Esophagus muscularis mucosa (tissue), 4 donors: ENCODE data around the gene POMT2. TPM values are rescaled to one million over a fixed set of nuclear protein-coding genes. Genes with fewer than 3 reads are reported as not detected.

Experiments
- DNase-seq: peaks from one replicate; pipeline ENCODE4 v3.0.0-alpha.2; 2017; ENCODE audit errors: extremely low spot score
- H3K27ac ChIP-seq, 4 donors: fragments of 200-600 bp; sonication (generic); replicated peaks in 1 of 4; 1 replicate in 3 of 4; 2 replicates in 1 of 4; pipeline ENCODE4 v1.5.1; 2016 to 2019; ENCODE audit warnings: mild to moderate bottlenecking in 1 of 4
- H3K27me3 ChIP-seq, 4 donors: fragments of 200-600 bp; sonication (generic); one replicate each; pipeline versions ENCODE4 v1.5.1 to v1.6.0; 2016 to 2019
- H3K36me3 ChIP-seq, 4 donors: fragments of 200-600 bp; sonication (generic); one replicate each; pipeline ENCODE4 v1.5.1; 2016 to 2019
- H3K4me1 ChIP-seq, 4 donors: fragments of 200-600 bp; sonication (generic); one replicate each; pipeline ENCODE4 v1.5.1; 2016 to 2019
- H3K4me3 ChIP-seq, 4 donors: fragments of 200-600 bp; sonication (generic); 1 replicate in 2 of 4; 2 replicates in 2 of 4; pipeline ENCODE4 v1.5.1; 2016 to 2019; ENCODE audit warnings: mild to moderate bottlenecking in 4 of 4, moderate library complexity in 1 of 4
- H3K9me3 ChIP-seq, 4 donors: fragments of 200-600 bp; sonication (generic); 1 replicate in 3 of 4; 2 replicates in 1 of 4; pipeline ENCODE4 v1.5.1; 2016 to 2019
- EP300 ChIP-seq: sonication (generic); formaldehyde crosslinking; IDR thresholded peaks from one replicate; pipeline ENCODE4 v1.6.1; 2017; ENCODE audit warnings: antibody characterized with exemption
- POLR2A ChIP-seq: fragments of 450-650 bp; IDR thresholded peaks from one replicate; pipeline ENCODE4 v1.6.1; 2017; ENCODE audit warnings: antibody characterized with exemption, moderate library complexity, mild to moderate bottlenecking, low read depth
- POLR2AphosphoS5 ChIP-seq, 2 donors: sonication (generic); formaldehyde crosslinking; IDR thresholded peaks; one replicate each; pipeline ENCODE4 v1.6.1; 2017; ENCODE audit warnings: antibody characterized with exemption in 2 of 2
- WGBS: methylation state at CpG from one replicate; pipeline ENCODE4 v1.1.5; 2018; 5-methylcytosine and 5-hydroxymethylcytosine counted together
- intact Hi-C: fragments of 100-400 bp; cut with DNase I; formaldehyde crosslinking; loops from one replicate; pipeline ENCODE4 v1.15.1; 2023
- total RNA-seq, 4 donors: library from RNA; depleted of rRNA; stranded (reverse); fragments of >200 nt; gene quantifications; one replicate each; pipeline versions ENCODE4 v1.1.0 to v1.2.1, GENCODE V29; 2016
- TF ChIP-seq, protein P1 (sequence below), 3 experiments: fragments of 200-600 bp in 2 of 3; fragments of 450-650 bp in 1 of 3; sonication (generic) in 2 of 3; IDR thresholded peaks; one replicate each; pipeline ENCODE4 v1.5.1; 2017 to 2019; ENCODE audit warnings: antibody characterized with exemption in 3 of 3, mild to moderate bottlenecking in 2 of 3, moderate library complexity in 1 of 3

POMT2 gene
- total RNA-seq, 4 donors from 2014 or later, result 13.3 to 29.2 (median 14.5) TPM

- TF ChIP-seq POLR2A, result no peak
- TF ChIP-seq EP300, result no peak
- TF ChIP-seq, protein P1, sequence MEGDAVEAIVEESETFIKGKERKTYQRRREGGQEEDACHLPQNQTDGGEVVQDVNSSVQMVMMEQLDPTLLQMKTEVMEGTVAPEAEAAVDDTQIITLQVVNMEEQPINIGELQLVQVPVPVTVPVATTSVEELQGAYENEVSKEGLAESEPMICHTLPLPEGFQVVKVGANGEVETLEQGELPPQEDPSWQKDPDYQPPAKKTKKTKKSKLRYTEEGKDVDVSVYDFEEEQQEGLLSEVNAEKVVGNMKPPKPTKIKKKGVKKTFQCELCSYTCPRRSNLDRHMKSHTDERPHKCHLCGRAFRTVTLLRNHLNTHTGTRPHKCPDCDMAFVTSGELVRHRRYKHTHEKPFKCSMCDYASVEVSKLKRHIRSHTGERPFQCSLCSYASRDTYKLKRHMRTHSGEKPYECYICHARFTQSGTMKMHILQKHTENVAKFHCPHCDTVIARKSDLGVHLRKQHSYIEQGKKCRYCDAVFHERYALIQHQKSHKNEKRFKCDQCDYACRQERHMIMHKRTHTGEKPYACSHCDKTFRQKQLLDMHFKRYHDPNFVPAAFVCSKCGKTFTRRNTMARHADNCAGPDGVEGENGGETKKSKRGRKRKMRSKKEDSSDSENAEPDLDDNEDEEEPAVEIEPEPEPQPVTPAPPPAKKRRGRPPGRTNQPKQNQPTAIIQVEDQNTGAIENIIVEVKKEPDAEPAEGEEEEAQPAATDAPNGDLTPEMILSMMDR (IDR thresholded peaks at IDR 0.05), result no peak
- no peak for TF ChIP-seq POLR2AphosphoS5 (IDR thresholded peaks at IDR 0.05)
- H3K9me3 ChIP-seq, result peaks cover 0 to 6% (median 0%) of the 10 kb centered on the region in 4 donors
- intact Hi-C loops, result no loop called here
- H3K27me3 ChIP-seq, result peaks cover 0 to 48% (median 9%) of the 10 kb centered on the region in 4 donors
- no peak overlapping the region for H3K27ac ChIP-seq
- H3K36me3 ChIP-seq, result peaks cover 25 to 32% (median 28%) of the 10 kb centered on the region in 4 donors
- no peak overlapping the region for H3K4me3 ChIP-seq
- H3K4me1 ChIP-seq, result peaks cover 0 to 13% (median 9%) of the 10 kb centered on the region in 4 donors
- no peak for DNase-seq
- 68% methylated on average over 4 of the region's 4 CpGs for WGBS
Observed at GRCh38 chr14:77273796-77274195, 46.9 kb downstream of the POMT2 start.

GRCh38 chr14:77272261-77272660, 48.4 kb downstream of the POMT2 start:
- Histone ChIP-seq H3K9me3 (peaks cover 0 to 17% (median 12%) of the 10 kb centered on the region in 4 donors), H3K36me3 (peaks cover 9 to 17% (median 13%) of the 10 kb centered on the region in 4 donors), H3K27me3 (peaks cover 0 to 62% (median 11%) of the 10 kb centered on the region in 4 donors), H3K27ac (no peak overlapping the region), H3K4me3 (no peak overlapping the region), H3K4me1 (peaks cover 0 to 13% (median 9%) of the 10 kb centered on the region in 4 donors)
- no peak for TF ChIP-seq POLR2A
- no peak for TF ChIP-seq EP300
- TF ChIP-seq, protein P1 (IDR thresholded peaks at IDR 0.05), result no peak
- TF ChIP-seq POLR2AphosphoS5 (IDR thresholded peaks at IDR 0.05), result no peak
- intact Hi-C loops, result no loop called here
- DNase-seq, result no peak
- WGBS, result 96% methylated on average over 4 of the region's 4 CpGs

DNA sequence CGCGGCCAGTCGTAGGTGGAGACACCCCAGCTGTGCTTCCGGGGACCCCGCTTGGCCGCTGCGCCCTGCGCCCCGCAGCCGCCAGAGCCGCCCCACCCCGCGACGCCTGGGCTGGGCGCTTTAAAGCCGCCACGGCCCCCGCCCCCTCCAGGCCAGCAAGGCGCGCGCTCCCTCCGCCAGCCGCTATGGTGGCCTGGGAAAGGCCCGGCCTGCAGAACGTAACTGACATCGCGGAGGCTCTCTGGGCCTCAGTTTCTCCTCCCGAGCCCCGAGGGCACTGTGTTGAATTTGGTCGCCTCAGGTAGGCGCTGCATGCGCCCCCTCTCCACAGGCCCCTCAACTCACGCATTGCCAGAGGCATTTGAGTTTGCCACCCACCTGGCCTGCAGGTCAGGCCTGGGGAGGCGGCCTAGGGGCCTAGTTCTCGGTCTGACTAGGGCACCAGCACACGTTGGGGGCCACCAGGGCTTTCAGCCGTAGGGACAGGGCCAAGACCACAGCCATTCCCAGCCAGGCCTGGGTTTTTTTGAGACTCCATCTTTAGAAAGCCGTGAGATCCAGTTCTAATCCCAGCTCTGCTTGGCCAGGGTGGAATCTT, 49.5 kb downstream of the POMT2 start, which contains the start of gene NGB:
Gene NGB (minus strand): TSS at position 94 of the 598 bp plus-strand sequence. CDS start 269 bp downstream, outside the sequence.
- Histone ChIP-seq H3K27me3 (peaks cover 0 to 72% (median 11%) of the 10 kb centered on the region in 4 donors), H3K4me1 (peaks cover 0 to 13% (median 9%) of the 10 kb centered on the region in 4 donors), H3K4me3 (no peak within 1 kb of the TSS), H3K27ac (no peak within 1 kb of the TSS), H3K36me3 (peaks cover 0 to 6% (median 2%) of the 10 kb centered on the region in 4 donors), H3K9me3 (peaks cover 0 to 17% (median 13%) of the 10 kb centered on the region in 4 donors)
- WGBS, result 88% methylated on average over 1 of the region's 38 CpGs
- TF ChIP-seq, protein P1 (IDR thresholded peaks at IDR 0.05), result no peak
- TF ChIP-seq EP300, result no peak
- no peak for TF ChIP-seq POLR2A
- no peak for TF ChIP-seq POLR2AphosphoS5 (IDR thresholded peaks at IDR 0.05)
- intact Hi-C loops, result no loop called here
- no peak for DNase-seq

DNA sequence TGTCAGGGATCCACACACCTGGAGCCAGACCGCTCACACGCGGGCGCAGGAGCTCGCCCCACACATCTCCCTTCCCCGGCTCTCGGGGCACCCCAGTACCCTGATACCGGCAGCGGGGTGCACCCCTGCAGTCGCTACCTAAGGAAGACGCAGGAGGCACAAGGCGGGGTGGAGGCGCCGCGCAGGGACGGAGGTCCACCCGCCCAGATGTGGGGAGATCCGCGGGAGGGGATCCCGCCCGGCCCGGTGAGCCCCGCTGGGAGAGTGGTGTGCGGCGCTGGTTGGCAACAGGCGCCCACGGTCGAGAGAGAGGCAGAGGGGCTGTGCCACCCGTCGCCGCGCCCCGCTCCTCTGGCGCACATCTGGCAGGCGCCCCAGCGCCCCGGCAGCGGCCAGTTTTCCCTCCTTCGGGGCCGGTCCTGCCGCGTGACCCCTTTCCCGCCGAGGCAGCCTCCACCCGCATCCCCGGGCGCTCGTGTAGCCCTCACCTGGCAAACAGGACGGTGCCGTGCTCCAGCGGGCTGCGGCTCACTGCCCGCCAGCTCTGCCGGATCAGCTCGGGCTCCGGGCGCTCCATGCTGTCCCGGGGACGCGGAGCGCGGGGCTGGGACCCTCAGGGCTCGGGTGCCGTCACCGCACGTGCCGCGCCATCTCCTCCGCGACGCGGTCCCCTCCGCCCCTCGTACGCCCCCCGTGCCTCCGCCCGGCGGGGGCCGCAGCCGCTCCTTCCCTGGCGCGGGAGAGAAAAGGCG, 50.1 kb downstream of the POMT2 start:
- H3K4me3 ChIP-seq, result no peak overlapping the region
- peaks cover 0 to 13% (median 9%) of the 10 kb centered on the region in 4 donors for H3K4me1 ChIP-seq
- no peak overlapping the region for H3K27ac ChIP-seq
- peaks cover 0 to 17% (median 13%) of the 10 kb centered on the region in 4 donors for H3K9me3 ChIP-seq
- DNase-seq, result no peak
- TF ChIP-seq POLR2AphosphoS5 (IDR thresholded peaks at IDR 0.05), result no peak
- no peak for TF ChIP-seq POLR2A
- TF ChIP-seq EP300, result no peak
- TF ChIP-seq, protein P1 (IDR thresholded peaks at IDR 0.05), result no peak
- intact Hi-C loops, result no loop called here
- peaks cover 0 to 3% (median 0%) of the 10 kb centered on the region in 4 donors for H3K36me3 ChIP-seq
- H3K27me3 ChIP-seq, result peaks cover 0 to 79% (median 11%) of the 10 kb centered on the region in 4 donors
- no CpG with 5 or more reads among the region's 84 CpGs for WGBS
